Cardiac muscle cell (in vitro differentiated cells and primary cell): ENCODE measurements around the gene MUC16. TPM values are rescaled to one million over a fixed set of nuclear protein-coding genes. Genes with fewer than 3 reads are reported as not detected.
"Not testable (repeated sequence)": the region's sequence is repeated elsewhere in the genome, so short reads cannot be mapped to it uniquely, and the experiment has no call there.

Source experiments
- DNase-seq, 2 donors: peaks; one replicate each; pipeline versions ENCODE4 v3.0.0 to v3.0.0-alpha.2; 2010 to 2017; ENCODE audit warnings: low read depth in 1 of 2, low spot score in 1 of 2
- H3K27ac ChIP-seq: fragments of 200-600 bp; sonication (generic); 2 replicates; pipeline ENCODE4 v1.5.1; 2016
- H3K27me3 ChIP-seq: fragments of 200-600 bp; sonication (generic); 2 replicates; pipeline ENCODE4 v1.6.0; 2016; ENCODE audit warnings: control low read depth
- H3K36me3 ChIP-seq: fragments of 200-600 bp; sonication (generic); 2 replicates; pipeline ENCODE4 v1.5.1; 2016; ENCODE audit warnings: control low read depth
- H3K4me1 ChIP-seq: fragments of 200-600 bp; sonication (generic); 2 replicates; pipeline ENCODE4 v1.8.1; 2017; ENCODE audit warnings: low read depth, mild to moderate bottlenecking, mixed run types
- H3K4me3 ChIP-seq: fragments of 200-600 bp; sonication (generic); 2 replicates; pipeline ENCODE4 v1.5.1; 2016; ENCODE audit warnings: mild to moderate bottlenecking
- H3K9me3 ChIP-seq: fragments of 200-600 bp; sonication (generic); 2 replicates; pipeline ENCODE4 v1.5.1; 2017; ENCODE audit warnings: low read depth, mild to moderate bottlenecking, control low read depth
- CTCF ChIP-seq: IDR thresholded peaks from 2 replicates; pipeline ENCODE4 v1.5.1; 2012; ENCODE audit warnings: low read depth, mild to moderate bottlenecking, low read length
- polyA plus RNA-seq: library from polyadenylated mRNA; unstranded; fragments of >200 nt; fragmentation: Nextera tagmentation; extraction: Ambion mirVana; gene quantifications from 2 replicates; pipeline ENCODE4 v1.2.1, GENCODE V29; 2016
- total RNA-seq: library from RNA; depleted of rRNA; stranded (reverse); fragments of >200 nt; gene quantifications from 2 replicates; pipeline ENCODE4 v1.2.3, GENCODE V29; 2016

MUC16 gene
- total RNA-seq (not detected in 2 replicates), polyA plus RNA-seq (not detected in 2 replicates)

GRCh38 chr19:9009935-9010651 is at the start of gene MUC16:
Gene MUC16, minus strand, starts transcription at chr19:9010409.
- no peak for DNase-seq
- Histone ChIP-seq H3K36me3 (no peaks in the 10 kb centered on the region), H3K4me1 (no peaks in the 10 kb centered on the region), H3K27me3 (no peaks in the 10 kb centered on the region), H3K4me3 (no peak within 1 kb of the TSS), H3K27ac (no peak within 1 kb of the TSS), H3K9me3 (no peaks in the 10 kb centered on the region)
- no peak for TF ChIP-seq CTCF

GRCh38 chr19:9058905-9059667 is 48.9 kb upstream of the MUC16 start:
- no peak for TF ChIP-seq CTCF
- H3K4me1 ChIP-seq = no peaks in the 10 kb centered on the region
- H3K27me3 ChIP-seq = no peaks in the 10 kb centered on the region
- no peaks in the 10 kb centered on the region for H3K9me3 ChIP-seq
- no peak for DNase-seq
- no peak overlapping the region for H3K4me3 ChIP-seq
- no peaks in the 10 kb centered on the region for H3K36me3 ChIP-seq
- no peak overlapping the region for H3K27ac ChIP-seq

GRCh38 chr19:9057505-9058258 is 47.5 kb upstream of the MUC16 start:
- H3K4me3 ChIP-seq = no peak overlapping the region
- no peaks in the 10 kb centered on the region for H3K4me1 ChIP-seq
- no peak for DNase-seq
- no peaks in the 10 kb centered on the region for H3K36me3 ChIP-seq
- no peaks in the 10 kb centered on the region for H3K27me3 ChIP-seq
- H3K27ac ChIP-seq = no peak overlapping the region
- no peaks in the 10 kb centered on the region for H3K9me3 ChIP-seq
- TF ChIP-seq CTCF = no peak

- not testable (repeated sequence) for H3K27ac ChIP-seq, H3K27me3 ChIP-seq, H3K4me1 ChIP-seq, DNase-seq, H3K9me3 ChIP-seq, H3K36me3 ChIP-seq, H3K4me3 ChIP-seq
Observed at GRCh38 chr19:9056131-9056530, 45.9 kb upstream of the MUC16 start.

- no peak overlapping the region for H3K4me3 ChIP-seq
- DNase-seq = no peak
- no peaks in the 10 kb centered on the region for H3K9me3 ChIP-seq
Observed at GRCh38 chr19:9054765-9055164, 44.6 kb upstream of the MUC16 start.

More at GRCh38 chr19:9054765-9055164, 44.6 kb upstream of the MUC16 start:
- H3K4me1 ChIP-seq = no peaks in the 10 kb centered on the region
- no peaks in the 10 kb centered on the region for H3K27me3 ChIP-seq
- no peaks in the 10 kb centered on the region for H3K36me3 ChIP-seq
- no peak overlapping the region for H3K27ac ChIP-seq
- no peak for TF ChIP-seq CTCF
